HG03378 (cell line): ENCODE results near the gene TCF7L2.
A peak's percentile ranks its signal among the peaks of the same experiment; 100 is the strongest.
"Not testable (repeated sequence)": the region's sequence is repeated elsewhere in the genome, so short reads cannot be mapped to it uniquely, and the experiment has no call there.

Source experiments
- ATAC-seq: cut with Tn5 transposase; IDR thresholded peaks from one replicate; pipeline ENCODE4 v1.9.1; 2021; ENCODE audit warnings: mild to moderate bottlenecking, moderate library complexity; ENCODE audit not compliant: unreplicated experiment

The TCF7L2 gene

DNA sequence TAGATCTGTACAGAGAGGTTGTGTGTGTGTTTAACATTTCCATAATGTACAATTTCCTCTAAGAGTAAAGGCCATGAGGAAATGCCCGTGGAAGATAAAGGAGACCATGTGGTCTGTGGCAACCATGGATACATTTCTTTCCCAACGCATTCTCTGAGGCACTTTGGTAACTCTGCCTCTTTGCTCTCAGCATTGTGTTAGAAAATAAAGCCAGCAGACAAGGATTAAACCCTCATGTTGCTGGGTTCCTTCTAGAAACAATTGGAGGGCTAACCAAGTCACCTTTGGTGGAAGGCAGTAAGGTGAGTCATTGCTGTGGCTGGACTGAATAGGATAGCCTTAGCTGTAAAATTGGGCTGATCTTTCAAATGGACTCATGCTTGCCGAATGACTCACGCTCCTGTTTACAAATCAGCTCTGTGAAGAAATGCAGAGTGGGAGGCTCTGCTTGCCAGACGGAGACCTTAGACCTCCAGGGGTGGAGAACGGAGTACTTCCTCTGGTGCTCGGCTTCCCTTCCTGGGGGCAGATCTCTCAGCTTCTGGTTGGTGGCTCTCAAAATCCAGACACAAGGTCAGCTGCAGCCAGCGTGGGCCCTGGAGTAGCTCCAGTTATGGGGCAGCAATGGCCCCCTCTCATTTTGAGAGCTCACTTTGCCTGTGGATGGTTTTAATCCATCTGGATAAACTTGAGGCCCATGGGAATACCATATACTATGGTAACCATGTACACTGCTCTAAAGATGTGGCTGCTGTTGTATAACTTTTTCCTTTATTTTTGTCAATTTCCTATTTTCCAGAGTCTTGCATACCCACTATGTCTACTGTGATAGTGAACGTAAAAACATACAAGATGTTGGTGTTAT is 137.3 kb downstream of the TCF7L2 start:
- no peak for ATAC-seq

DNA sequence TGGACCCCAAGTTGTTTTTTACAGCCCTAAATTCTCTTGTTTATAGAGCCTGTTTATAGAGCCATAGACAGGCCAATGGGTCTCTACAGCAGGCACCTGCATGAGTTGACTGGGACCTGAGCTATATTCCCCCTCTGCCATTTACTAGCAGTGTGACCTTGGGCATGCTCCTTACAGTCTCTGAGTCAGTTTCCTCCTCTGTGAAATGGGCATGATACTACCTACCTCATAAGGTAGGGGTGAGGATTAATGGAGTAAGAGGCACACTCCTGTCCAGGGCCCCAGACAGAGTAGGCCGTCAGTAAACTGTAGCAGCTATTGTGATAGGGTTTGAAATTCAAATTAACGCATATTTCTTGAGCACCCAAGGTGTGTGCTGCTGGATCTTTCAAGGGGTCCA is 138.1 kb downstream of the TCF7L2 start:
- ATAC-seq, result no peak

DNA sequence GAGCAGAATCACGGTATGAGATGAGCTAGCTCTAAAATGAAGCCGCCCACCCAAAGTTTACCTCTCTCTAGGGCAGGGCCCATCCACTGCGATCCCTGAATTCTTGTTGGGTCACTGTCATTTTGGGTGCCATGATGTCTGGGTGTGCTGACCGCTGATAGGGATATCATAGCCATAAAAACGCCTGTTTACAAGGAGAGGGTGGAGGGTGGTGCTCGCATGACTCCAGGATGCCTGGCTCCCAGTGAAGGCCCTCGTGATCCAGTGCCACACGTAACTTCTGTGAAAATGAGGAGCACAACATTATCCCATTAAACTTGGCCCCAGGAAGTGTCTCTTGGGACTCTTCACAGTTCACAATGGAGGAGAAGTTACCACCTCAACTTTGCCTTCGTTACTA is 139.5 kb downstream of the TCF7L2 start:
- ATAC-seq, result no peak

- no peak for ATAC-seq
Measured at GRCh38 chr10:113091920-113092319, 141.9 kb downstream of the TCF7L2 start.

DNA sequence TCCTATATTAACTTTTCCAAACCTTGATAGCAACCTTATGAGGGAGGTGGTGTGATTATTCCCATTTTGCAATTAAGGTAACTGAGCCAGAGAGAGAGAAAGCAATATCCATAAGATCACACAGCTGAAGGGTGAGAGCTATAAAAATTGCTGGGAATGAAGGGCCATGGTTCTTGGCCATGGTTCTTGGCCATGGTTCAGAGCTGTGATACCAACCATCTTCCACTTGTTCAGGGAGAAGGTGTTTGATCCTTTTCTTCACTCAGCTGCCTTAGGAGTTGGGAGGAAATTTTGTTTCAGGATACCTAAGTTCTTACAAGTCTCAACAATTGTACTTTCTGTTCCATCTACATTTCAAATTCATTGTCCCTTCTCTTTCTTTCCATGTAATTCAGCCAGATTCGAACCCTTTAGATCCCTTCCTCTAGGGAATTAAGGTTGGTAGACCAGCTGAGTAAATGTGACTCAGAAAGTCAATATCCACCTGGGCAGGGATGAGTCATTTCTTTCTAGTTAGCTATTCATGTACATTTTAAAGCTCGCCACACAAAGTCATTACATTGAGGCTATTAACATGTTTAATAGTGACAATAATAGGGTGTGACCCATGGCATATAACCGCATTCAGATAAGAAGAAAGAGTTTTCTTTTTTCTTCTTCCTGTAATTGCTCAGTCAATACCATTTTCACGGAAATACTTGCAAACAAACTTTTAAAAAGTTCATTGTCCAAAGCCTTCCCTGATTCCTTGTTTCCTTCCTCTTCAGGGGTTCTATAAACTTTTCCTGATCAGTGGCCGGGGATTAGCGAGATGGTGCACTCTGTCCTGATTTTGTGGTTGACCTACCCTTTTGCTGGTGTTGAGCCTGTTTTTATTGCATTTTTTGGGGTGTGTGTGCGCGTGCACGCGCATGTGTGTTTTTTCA is 143.4 kb downstream of the TCF7L2 start:
- peak; percentile 55 for ATAC-seq

- ATAC-seq, result peak; percentile 91
Measured at GRCh38 chr10:113094114-113094486, 144.1 kb downstream of the TCF7L2 start.

DNA sequence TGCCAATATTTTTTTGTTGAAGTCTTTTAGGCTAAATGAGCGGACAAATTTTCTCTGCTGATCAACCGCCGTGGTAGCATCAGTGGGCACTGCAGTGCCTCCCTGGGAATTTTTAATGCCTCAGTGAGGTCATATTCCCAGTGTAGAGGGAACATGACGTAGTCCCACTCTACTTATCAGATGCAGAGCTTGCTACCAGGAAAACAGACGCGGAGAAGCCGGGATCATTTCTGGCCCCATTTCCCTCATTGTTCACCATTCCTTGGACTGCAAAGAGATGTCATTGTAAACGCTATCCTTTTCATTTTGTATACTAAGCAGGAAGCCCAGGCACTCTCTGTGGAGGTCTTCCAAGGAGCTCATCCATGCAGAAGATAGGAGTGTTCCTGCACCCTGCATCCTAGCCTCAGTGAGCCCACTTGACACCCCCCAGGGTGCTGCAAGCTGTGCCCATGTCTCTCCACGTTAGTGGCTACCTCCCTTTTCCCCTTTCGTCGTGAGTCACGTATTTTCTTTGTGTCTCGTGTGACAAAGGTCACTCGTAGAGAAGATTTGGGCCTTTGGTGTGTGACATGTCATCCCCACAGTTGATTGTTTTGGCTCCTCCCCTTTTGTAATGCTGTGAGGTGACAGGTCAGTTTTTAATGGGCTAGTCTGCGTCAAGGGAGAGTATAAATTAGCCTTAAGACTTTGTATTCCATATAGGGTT is 145.5 kb downstream of the TCF7L2 start:
- ATAC-seq, result no peak

GRCh38 chr10:113096128-113096996 is 146.3 kb downstream of the TCF7L2 start:
- no peak for ATAC-seq

DNA sequence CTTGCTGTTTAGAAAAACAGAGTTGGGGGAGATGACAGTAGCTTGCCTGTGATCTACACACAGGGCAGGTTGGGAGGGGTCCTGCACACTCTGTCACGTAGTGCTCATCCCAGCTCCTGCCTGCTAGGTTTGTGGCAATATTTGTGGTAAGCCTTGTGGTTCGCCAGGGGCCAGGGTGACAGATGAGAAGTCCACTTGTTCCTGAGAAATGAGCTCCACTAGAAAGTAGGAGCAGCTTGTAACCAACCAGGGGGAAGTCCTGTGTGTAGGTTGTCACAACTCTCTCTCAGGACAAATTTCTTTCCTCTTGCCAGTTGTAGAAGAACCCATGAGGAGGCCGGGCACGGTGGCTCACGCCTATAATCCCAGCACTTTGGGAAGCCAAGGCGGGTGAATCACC is 147.0 kb downstream of the TCF7L2 start:
- no peak for ATAC-seq

- ATAC-seq, result no peak
Measured at GRCh38 chr10:113099431-113100183, 149.6 kb downstream of the TCF7L2 start.

DNA sequence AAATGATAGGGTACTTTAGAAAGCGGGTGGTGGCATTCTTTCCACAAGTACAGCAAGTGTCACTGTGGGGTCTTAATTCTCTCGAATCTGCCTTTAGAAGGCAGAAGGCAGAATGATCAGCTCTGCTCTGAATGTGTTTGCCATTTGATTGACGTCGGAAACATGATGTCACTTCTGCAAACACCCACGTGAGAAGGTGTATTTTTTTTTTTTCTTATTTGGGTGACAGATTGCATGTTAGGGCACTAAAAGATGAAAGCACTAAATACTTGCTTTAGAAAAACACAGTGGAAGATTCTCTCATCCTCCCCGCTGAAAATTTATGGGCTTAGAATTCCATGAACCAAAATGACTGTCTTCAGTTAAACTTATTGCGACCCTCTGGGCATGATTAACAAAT is 150.2 kb downstream of the TCF7L2 start:
- no peak for ATAC-seq

DNA sequence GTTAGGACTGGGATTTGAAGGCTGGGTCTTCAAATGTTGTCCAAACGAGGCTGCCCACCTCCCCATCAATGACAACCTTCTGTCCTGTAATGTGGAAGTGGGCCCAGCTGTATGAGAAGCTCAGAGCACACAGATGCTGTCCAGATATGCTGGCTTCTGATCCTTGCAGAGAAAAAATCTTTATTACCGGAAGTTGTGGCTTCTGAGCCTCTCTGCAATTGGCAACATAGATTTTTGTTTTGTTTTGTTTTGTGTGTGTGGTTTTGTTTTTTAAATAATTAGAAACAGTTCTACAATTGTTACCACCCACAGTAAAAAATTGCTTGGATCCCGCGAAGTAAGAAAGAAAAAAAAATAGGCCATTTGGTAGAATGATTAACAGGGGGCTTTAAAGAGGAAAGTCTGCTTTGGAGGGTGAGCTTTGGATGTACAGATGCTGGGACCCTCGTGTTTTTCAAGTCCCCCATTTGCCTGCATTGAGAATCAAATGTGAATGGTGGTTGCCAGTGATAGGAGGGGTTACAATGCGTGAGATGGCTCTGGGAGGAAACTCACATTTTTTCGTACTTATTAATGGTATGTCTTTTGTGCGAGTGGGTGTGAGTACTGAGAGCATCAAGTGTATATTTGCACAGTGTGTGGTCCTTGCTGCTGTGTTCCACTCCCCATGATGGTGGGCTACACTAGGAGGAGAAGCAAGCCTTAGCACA is 153.2 kb downstream of the TCF7L2 start:
- ATAC-seq, result no peak

DNA sequence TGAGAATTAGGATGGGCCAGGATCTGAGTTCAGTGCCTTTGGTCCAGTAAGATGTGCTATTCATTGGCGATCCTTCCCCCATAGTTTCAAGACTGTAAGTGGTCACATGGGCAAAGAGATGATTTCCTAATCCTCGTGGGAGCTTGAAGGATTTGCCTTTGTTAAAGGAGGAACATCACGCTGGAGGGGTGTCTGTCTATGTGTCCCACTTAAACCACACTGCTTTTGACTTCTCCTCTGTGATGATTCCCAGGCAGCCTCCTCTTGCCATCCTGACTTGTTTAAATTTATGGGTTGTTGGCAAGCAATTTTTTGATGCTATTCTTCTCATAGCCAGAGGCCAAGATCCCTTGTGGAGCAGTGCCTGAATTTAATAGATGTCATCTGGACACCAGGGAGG is 154.0 kb downstream of the TCF7L2 start:
- no peak for ATAC-seq

GRCh38 chr10:113108194-113108835 is 158.3 kb downstream of the TCF7L2 start:
- ATAC-seq, result no peak

GRCh38 chr10:113108948-113109347 is 158.9 kb downstream of the TCF7L2 start:
- no peak for ATAC-seq

DNA sequence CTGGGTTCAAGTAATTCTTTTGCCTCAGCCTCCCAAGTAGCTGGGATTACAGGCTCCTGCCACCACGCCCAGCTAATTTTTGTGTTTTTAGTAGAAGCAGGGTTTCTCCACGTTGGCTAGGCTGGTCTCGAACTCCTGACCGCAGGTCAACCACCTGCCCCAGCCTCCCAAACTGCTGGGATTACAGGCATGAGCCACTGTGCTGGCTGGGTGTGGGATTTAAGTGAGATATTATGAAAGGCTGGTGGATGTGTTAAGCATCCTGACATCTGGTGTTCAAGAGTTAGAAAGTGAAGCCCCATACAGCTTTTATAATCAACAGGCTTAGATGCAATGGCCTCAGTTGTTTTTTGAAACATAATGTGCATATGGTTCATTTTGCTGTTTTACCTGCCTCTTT is 159.4 kb downstream of the TCF7L2 start:
- not testable (repeated sequence) for ATAC-seq

GRCh38 chr10:113111260-113111659 is 161.2 kb downstream of the TCF7L2 start:
- no peak for ATAC-seq
